Measurements from ENCODE around the gene SEPSECS. TPM values are rescaled to one million over a fixed set of nuclear protein-coding genes. Genes with fewer than 3 reads are reported as not detected.

Gene SEPSECS
- total and polyA plus RNA-seq, 4 donors, result 2.8 to 23.2 (median 7.3) TPM

GRCh38 chr4:25104591-25104990 lies 55.7 kb downstream of the SEPSECS start:
- TF ChIP-seq CTCF (IDR thresholded peaks at IDR 0.05; ENCODE audit: control extremely low read depth, extremely low read depth), result no peak
- no peak overlapping the region for H3K4me3 ChIP-seq
- no peak overlapping the region for H3K27ac ChIP-seq (ENCODE audit: low read depth in 1 of 2, low read length in 1 of 2)
- DNase-seq (no peak), ATAC-seq (ENCODE audit: insufficient read depth, low FRiP score) (no peak)
- no peaks in the 10 kb centered on the region for H3K27me3 ChIP-seq (ENCODE audit: control insufficient read depth in 3 of 3, insufficient read depth in 3 of 3, low read length in 2 of 3)
- H3K9ac ChIP-seq (ENCODE audit: insufficient read depth in 1 of 2, low read length in 2 of 2), result no peak overlapping the region
- H3K9me3 ChIP-seq (ENCODE audit: control insufficient read depth in 4 of 4, insufficient read depth in 3 of 4, low read length in 3 of 4), result peaks cover 0 to 6% (median 0%) of the 10 kb centered on the region in 4 donors
- H3K36me3 ChIP-seq (ENCODE audit: control insufficient read depth in 4 of 4, insufficient read depth in 4 of 4, low read length in 4 of 4), result no peaks in the 10 kb centered on the region
- H3K4me1 ChIP-seq (ENCODE audit: control insufficient read depth in 5 of 5, insufficient read depth in 5 of 5, low read length in 5 of 5), result peaks cover 0 to 23% (median 9%) of the 10 kb centered on the region in 5 donors
- 30 to 48% methylated on average over 3 of the region's 3 CpGs for WGBS, 2 donors

GRCh38 chr4:25103418-25103817 lies 56.8 kb downstream of the SEPSECS start:
- 38 to 46% methylated on average over 4 of the region's 4 CpGs for WGBS, 2 donors
- ATAC-seq (ENCODE audit: insufficient read depth, low FRiP score) (no peak), DNase-seq (peak; percentile 19 to 46 (median 43))
- H3K4me3 ChIP-seq, result no peak overlapping the region
- H3K9ac ChIP-seq (ENCODE audit: insufficient read depth in 1 of 2, low read length in 2 of 2), result peak overlapping the region in 1 of 2 donors; percentile 64
- H3K4me1 ChIP-seq (ENCODE audit: control insufficient read depth in 5 of 5, insufficient read depth in 5 of 5, low read length in 5 of 5), result peaks cover 2 to 32% (median 9%) of the 10 kb centered on the region in 5 donors
- no peak for TF ChIP-seq CTCF (IDR thresholded peaks at IDR 0.05; ENCODE audit: control extremely low read depth, extremely low read depth)
- no peaks in the 10 kb centered on the region for H3K36me3 ChIP-seq (ENCODE audit: control insufficient read depth in 4 of 4, insufficient read depth in 4 of 4, low read length in 4 of 4)
- H3K9me3 ChIP-seq (ENCODE audit: control insufficient read depth in 4 of 4, insufficient read depth in 3 of 4, low read length in 3 of 4), result peaks cover 0 to 5% (median 0%) of the 10 kb centered on the region in 4 donors
- no peaks in the 10 kb centered on the region for H3K27me3 ChIP-seq (ENCODE audit: control insufficient read depth in 3 of 3, insufficient read depth in 3 of 3, low read length in 2 of 3)
- H3K27ac ChIP-seq (ENCODE audit: low read depth in 1 of 2, low read length in 1 of 2), result no peak overlapping the region

DNA sequence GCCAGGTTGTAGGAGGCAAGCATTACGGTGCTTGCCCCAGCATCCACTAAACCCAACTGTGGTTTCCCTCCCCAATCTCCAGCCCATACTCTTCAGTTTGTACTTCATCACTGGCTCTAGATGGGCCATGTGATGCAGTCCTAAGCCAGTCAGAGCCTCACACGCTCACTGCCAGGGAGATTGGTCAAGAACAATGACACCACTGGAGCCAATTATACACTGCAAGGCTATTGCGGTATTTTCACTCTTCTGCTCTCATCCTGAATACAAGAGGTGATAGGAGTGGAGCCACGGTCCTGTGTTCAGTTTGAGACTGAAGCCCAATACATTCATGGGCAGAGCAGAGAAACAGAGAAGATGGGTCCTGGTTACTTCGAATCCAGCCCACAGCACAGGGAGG lies 58.4 kb downstream of the SEPSECS start:
- no peak for ATAC-seq (ENCODE audit: insufficient read depth, low FRiP score)
- Histone ChIP-seq H3K36me3 (ENCODE audit: control insufficient read depth in 4 of 4, insufficient read depth in 4 of 4, low read length in 4 of 4) (no peaks in the 10 kb centered on the region), H3K9me3 (ENCODE audit: control insufficient read depth in 4 of 4, insufficient read depth in 3 of 4, low read length in 3 of 4) (peaks cover 0 to 5% (median 0%) of the 10 kb centered on the region in 4 donors), H3K27ac (ENCODE audit: low read depth in 1 of 2, low read length in 1 of 2) (no peak overlapping the region), H3K27me3 (ENCODE audit: control insufficient read depth in 3 of 3, insufficient read depth in 3 of 3, low read length in 2 of 3) (no peaks in the 10 kb centered on the region), H3K4me3 (no peak overlapping the region), H3K4me1 (ENCODE audit: control insufficient read depth in 5 of 5, insufficient read depth in 5 of 5, low read length in 5 of 5) (peaks cover 0 to 32% (median 9%) of the 10 kb centered on the region in 5 donors), H3K9ac (ENCODE audit: insufficient read depth in 1 of 2, low read length in 2 of 2) (no peak overlapping the region)
- no peak for DNase-seq
- 96 to 97% methylated on average over 5 of the region's 5 CpGs for WGBS, 2 donors
- TF ChIP-seq CTCF (IDR thresholded peaks at IDR 0.05; ENCODE audit: control extremely low read depth, extremely low read depth), result no peak

GRCh38 chr4:25100710-25101109 lies 59.5 kb downstream of the SEPSECS start:
- Histone ChIP-seq H3K9ac (ENCODE audit: insufficient read depth in 1 of 2, low read length in 2 of 2) (no peak overlapping the region), H3K27me3 (ENCODE audit: control insufficient read depth in 3 of 3, insufficient read depth in 3 of 3, low read length in 2 of 3) (no peaks in the 10 kb centered on the region), H3K36me3 (ENCODE audit: control insufficient read depth in 4 of 4, insufficient read depth in 4 of 4, low read length in 4 of 4) (no peaks in the 10 kb centered on the region), H3K4me3 (no peak overlapping the region), H3K27ac (ENCODE audit: low read depth in 1 of 2, low read length in 1 of 2) (no peak overlapping the region), H3K9me3 (ENCODE audit: control insufficient read depth in 4 of 4, insufficient read depth in 3 of 4, low read length in 3 of 4) (peaks cover 0 to 5% (median 0%) of the 10 kb centered on the region in 4 donors), H3K4me1 (ENCODE audit: control insufficient read depth in 5 of 5, insufficient read depth in 5 of 5, low read length in 5 of 5) (peaks cover 0 to 32% (median 9%) of the 10 kb centered on the region in 5 donors)
- no peak for ATAC-seq (ENCODE audit: insufficient read depth, low FRiP score)
- no peak for TF ChIP-seq CTCF (IDR thresholded peaks at IDR 0.05; ENCODE audit: control extremely low read depth, extremely low read depth)
- no peak for DNase-seq

All from lung (tissue), 12 donors.